ENCODE measurements around the gene TEDC2. TPM values are rescaled to one million over a fixed set of nuclear protein-coding genes. Genes with fewer than 3 reads are reported as not detected.

The TEDC2 gene
- total RNA-seq, 1 donor from 2014 or later, result 32.2 TPM

DNA sequence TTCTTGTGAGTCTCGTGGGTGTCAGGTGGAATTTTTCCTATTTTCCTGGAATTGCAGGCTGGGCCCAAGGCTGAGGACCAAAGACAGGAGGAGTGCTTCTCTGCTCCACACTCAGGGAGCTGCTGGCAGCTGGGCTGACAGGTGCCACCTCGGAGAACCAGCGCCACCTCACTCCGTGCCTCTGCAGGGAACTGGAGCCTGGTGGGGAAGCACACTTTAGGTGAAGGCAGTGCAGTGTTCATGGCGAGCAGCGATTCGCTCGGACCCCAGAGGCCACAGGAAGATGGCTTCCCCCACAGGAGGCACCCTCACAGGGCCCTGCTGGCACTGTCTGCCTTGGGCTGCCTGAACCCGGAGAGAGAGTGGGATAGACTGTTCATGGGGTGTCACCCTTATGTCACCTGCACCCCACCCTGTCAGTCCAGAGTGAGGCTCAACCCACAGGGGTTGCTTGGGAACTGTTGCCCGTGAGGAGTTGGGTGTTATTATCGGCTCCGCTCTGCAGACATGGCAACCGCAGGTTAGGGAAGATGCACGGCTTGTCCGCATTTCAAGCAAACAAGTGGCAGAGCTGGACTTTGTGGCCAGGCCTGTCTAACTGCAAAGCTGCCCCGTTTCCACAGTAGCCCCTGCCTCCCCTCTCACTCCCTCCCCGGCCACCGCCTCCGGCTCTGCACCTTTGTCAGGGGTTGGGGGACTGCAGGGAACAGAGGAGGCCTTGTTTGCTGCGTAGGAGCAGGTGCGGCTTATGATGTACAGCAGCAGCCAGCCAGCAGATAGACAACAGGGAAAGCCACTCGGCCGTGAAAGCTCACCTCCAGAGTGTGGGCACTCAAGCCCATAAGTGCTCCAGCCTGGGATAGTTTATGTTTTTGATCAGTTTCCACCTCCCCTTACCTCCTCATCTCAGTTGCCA is 30.5 kb downstream of the TEDC2 start:
- Mint-ChIP-seq H3K4me1 (ENCODE audit: low read depth) (peaks cover 2% of the 10 kb centered on the region), H3K27ac (no peak overlapping the region), H3K4me3 (ENCODE audit: low read depth) (no peak overlapping the region), H3K27me3 (no peaks in the 10 kb centered on the region), H3K36me3 (ENCODE audit: insufficient read depth) (no peaks in the 10 kb centered on the region), H3K9me3 (ENCODE audit: low read depth) (no peaks in the 10 kb centered on the region)
- no peak for DNase-seq (ENCODE audit: low spot score, unreplicated experiment)
- TF ChIP-seq, protein P1, sequence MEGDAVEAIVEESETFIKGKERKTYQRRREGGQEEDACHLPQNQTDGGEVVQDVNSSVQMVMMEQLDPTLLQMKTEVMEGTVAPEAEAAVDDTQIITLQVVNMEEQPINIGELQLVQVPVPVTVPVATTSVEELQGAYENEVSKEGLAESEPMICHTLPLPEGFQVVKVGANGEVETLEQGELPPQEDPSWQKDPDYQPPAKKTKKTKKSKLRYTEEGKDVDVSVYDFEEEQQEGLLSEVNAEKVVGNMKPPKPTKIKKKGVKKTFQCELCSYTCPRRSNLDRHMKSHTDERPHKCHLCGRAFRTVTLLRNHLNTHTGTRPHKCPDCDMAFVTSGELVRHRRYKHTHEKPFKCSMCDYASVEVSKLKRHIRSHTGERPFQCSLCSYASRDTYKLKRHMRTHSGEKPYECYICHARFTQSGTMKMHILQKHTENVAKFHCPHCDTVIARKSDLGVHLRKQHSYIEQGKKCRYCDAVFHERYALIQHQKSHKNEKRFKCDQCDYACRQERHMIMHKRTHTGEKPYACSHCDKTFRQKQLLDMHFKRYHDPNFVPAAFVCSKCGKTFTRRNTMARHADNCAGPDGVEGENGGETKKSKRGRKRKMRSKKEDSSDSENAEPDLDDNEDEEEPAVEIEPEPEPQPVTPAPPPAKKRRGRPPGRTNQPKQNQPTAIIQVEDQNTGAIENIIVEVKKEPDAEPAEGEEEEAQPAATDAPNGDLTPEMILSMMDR (IDR thresholded peaks at IDR 0.05; ENCODE audit: unreplicated experiment), result no peak

DNA sequence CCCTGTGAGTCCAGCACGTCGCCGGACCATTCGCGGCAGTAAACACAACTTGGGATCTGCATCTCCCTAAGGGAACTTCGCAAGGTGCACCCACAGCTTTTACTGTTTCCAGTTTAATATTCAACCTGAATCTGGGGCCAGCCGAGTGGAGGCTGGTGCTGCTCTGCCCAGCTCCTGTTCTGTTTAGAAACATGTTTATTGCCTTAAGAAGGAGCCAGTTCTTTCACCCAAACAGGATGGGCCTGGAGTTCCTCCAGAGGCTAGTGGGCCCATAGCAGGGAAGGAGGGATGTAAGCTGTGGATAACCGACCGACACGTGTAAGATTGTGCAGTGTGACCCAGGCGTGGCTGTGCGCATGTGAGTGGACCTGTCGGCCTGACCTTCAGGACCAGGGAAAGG is 32.4 kb downstream of the TEDC2 start:
- DNase-seq (ENCODE audit: low spot score, unreplicated experiment), result no peak
- TF ChIP-seq, protein P1 (IDR thresholded peaks at IDR 0.05; ENCODE audit: unreplicated experiment), result no peak
- no peaks in the 10 kb centered on the region for H3K9me3 Mint-ChIP-seq (ENCODE audit: low read depth)
- H3K36me3 Mint-ChIP-seq (ENCODE audit: insufficient read depth), result peaks cover 1% of the 10 kb centered on the region
- no peaks in the 10 kb centered on the region for H3K27me3 Mint-ChIP-seq
- H3K4me1 Mint-ChIP-seq (ENCODE audit: low read depth), result peaks cover 2% of the 10 kb centered on the region
- H3K4me3 Mint-ChIP-seq (ENCODE audit: low read depth), result no peak overlapping the region
- H3K27ac Mint-ChIP-seq, result no peak overlapping the region

DNA sequence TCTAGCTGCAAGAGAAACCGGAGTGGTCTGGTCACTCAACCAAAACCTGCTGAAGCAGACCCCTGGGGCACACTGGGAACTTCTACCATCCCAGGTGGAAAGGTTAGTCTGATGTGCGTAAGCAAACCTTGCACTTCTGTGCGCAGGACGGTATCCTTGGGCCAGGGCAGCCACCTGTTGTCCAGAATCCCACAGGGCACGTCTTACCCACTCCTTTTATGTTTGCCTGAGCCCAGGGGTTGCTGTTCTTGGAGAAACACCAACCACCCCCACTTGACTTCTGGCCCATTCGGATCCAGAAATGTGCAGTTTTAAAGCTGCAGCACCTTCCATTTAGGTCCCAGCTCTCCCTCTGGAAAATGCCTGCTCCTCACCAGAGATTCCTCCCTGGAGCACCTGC is 33.7 kb downstream of the TEDC2 start:
- no peak for DNase-seq (ENCODE audit: low spot score, unreplicated experiment)
- Mint-ChIP-seq H3K4me1 (ENCODE audit: low read depth) (peaks cover 2% of the 10 kb centered on the region), H3K36me3 (ENCODE audit: insufficient read depth) (peaks cover 1% of the 10 kb centered on the region), H3K27ac (no peak overlapping the region), H3K4me3 (ENCODE audit: low read depth) (no peak overlapping the region), H3K27me3 (no peaks in the 10 kb centered on the region), H3K9me3 (ENCODE audit: low read depth) (no peaks in the 10 kb centered on the region)
- TF ChIP-seq, protein P1 (IDR thresholded peaks at IDR 0.05; ENCODE audit: unreplicated experiment), result no peak

DNA sequence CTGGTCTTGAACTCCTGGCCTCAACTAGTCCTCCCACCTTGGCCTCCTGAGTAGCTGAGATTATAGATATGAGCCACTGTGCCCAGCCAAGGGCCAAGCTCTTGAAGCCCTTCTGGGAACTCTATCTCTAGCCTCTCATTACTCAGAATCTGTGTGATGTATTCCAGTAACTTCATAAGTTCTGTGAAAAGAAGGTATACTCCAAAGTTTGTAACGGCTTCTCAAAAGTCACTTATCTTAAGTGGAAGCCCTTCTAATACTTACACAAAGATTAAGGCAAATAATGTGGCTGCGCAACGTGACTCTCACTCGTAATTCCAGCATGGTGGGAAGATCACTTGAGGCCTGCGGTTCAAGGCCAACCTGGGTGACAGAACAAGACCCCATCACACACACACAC is 34.7 kb downstream of the TEDC2 start:
- H3K4me3 Mint-ChIP-seq (ENCODE audit: low read depth), result no peak overlapping the region
- no peaks in the 10 kb centered on the region for H3K27me3 Mint-ChIP-seq
- H3K4me1 Mint-ChIP-seq (ENCODE audit: low read depth), result peaks cover 2% of the 10 kb centered on the region
- no peaks in the 10 kb centered on the region for H3K9me3 Mint-ChIP-seq (ENCODE audit: low read depth)
- no peak overlapping the region for H3K27ac Mint-ChIP-seq
- peaks cover 1% of the 10 kb centered on the region for H3K36me3 Mint-ChIP-seq (ENCODE audit: insufficient read depth)
- TF ChIP-seq, protein P1 (IDR thresholded peaks at IDR 0.05; ENCODE audit: unreplicated experiment), result no peak
- no peak for DNase-seq (ENCODE audit: low spot score, unreplicated experiment)

DNA sequence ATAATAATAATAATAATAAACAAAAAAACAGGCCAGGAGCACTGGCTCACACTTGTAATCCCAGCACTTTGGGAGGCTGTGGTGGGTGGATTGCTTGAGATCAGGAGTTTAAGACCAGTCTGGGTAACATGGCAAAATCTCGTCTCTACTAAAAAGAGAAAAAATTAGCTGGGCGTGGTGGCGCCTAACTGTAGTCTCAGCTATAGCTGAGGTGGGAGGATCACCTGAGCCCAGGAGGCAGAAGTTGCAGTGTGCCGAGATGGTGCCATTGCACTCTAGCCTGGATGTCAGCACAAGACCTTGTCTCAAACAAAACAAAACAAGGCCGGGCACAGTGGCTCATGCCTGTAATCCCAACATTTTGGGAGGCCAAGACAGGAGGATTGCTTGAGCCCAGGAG is 35.1 kb downstream of the TEDC2 start:
- DNase-seq (ENCODE audit: low spot score, unreplicated experiment), result no peak
- peaks cover 2% of the 10 kb centered on the region for H3K4me1 Mint-ChIP-seq (ENCODE audit: low read depth)
- H3K9me3 Mint-ChIP-seq (ENCODE audit: low read depth), result no peaks in the 10 kb centered on the region
- TF ChIP-seq, protein P1 (IDR thresholded peaks at IDR 0.05; ENCODE audit: unreplicated experiment), result no peak
- peaks cover 1% of the 10 kb centered on the region for H3K36me3 Mint-ChIP-seq (ENCODE audit: insufficient read depth)
- H3K4me3 Mint-ChIP-seq (ENCODE audit: low read depth), result no peak overlapping the region
- no peaks in the 10 kb centered on the region for H3K27me3 Mint-ChIP-seq
- no peak overlapping the region for H3K27ac Mint-ChIP-seq
